Nephron progenitor cell (in vitro differentiated cells): Measurements from ENCODE around the gene IGFLR1.

Experiments used
- DNase-seq: peaks from one replicate; pipeline ENCODE4 v3.0.0; 2021
- H3K27ac Mint-ChIP-seq: 2 replicates; pipeline ENCODE4 v1.8.0; 2021; ENCODE audit warnings: mild to moderate bottlenecking, moderate library complexity, mixed read lengths
- H3K27me3 Mint-ChIP-seq: 2 replicates; pipeline ENCODE4 v1.8.0; 2021; ENCODE audit warnings: mild to moderate bottlenecking, low read depth, mixed read lengths; ENCODE audit not compliant: poor library complexity
- H3K36me3 Mint-ChIP-seq: 2 replicates; pipeline ENCODE4 v1.8.0; 2021; ENCODE audit warnings: low read depth, mixed read lengths
- H3K4me1 Mint-ChIP-seq: 2 replicates; pipeline ENCODE4 v1.8.0; 2021; ENCODE audit warnings: mixed read lengths
- H3K4me3 Mint-ChIP-seq: 2 replicates; pipeline ENCODE4 v1.8.0; 2021; ENCODE audit warnings: mild to moderate bottlenecking, moderate library complexity, mixed read lengths
- H3K9me3 Mint-ChIP-seq: 2 replicates; pipeline ENCODE4 v1.8.0; 2021; ENCODE audit warnings: mild to moderate bottlenecking, moderate library complexity, mixed read lengths
- TF ChIP-seq, protein P1 (sequence below): fragments of 200-600 bp; sonication (generic); IDR thresholded peaks from 2 replicates; pipeline ENCODE4 v1.5.0; 2021; ENCODE audit warnings: antibody characterized with exemption

The IGFLR1 gene

GRCh38 chr19:35720648-35721047, 21.6 kb downstream of the IGFLR1 start:
- H3K27me3 Mint-ChIP-seq = peaks cover 13% of the 10 kb centered on the region
- TF ChIP-seq, protein P1, sequence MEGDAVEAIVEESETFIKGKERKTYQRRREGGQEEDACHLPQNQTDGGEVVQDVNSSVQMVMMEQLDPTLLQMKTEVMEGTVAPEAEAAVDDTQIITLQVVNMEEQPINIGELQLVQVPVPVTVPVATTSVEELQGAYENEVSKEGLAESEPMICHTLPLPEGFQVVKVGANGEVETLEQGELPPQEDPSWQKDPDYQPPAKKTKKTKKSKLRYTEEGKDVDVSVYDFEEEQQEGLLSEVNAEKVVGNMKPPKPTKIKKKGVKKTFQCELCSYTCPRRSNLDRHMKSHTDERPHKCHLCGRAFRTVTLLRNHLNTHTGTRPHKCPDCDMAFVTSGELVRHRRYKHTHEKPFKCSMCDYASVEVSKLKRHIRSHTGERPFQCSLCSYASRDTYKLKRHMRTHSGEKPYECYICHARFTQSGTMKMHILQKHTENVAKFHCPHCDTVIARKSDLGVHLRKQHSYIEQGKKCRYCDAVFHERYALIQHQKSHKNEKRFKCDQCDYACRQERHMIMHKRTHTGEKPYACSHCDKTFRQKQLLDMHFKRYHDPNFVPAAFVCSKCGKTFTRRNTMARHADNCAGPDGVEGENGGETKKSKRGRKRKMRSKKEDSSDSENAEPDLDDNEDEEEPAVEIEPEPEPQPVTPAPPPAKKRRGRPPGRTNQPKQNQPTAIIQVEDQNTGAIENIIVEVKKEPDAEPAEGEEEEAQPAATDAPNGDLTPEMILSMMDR = no peak
- no peak overlapping the region for H3K27ac Mint-ChIP-seq
- DNase-seq = no peak
- no peak overlapping the region for H3K4me3 Mint-ChIP-seq
- H3K9me3 Mint-ChIP-seq = no peaks in the 10 kb centered on the region
- H3K4me1 Mint-ChIP-seq = peaks cover 27% of the 10 kb centered on the region
- H3K36me3 Mint-ChIP-seq = peaks cover 16% of the 10 kb centered on the region

DNA sequence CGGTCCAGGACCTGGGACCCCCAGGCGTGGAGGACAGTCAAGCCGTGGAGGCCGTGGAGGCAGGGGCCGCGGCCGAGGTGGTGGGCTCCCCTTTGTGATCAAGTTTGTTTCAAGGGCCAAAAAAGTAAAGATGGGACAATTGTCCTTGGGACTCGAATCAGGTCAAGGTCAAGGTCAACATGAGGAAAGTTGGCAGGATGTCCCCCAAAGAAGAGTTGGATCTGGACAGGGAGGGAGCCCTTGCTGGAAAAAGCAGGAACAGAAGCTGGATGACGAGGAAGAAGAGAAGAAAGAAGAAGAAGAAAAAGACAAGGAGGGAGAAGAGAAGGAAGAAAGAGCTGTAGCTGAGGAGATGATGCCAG, 22.1 kb downstream of the IGFLR1 start:
- TF ChIP-seq, protein P1 = no peak
- H3K4me3 Mint-ChIP-seq = peak overlapping the region; percentile 24
- no peak for DNase-seq
- H3K36me3 Mint-ChIP-seq = peaks cover 16% of the 10 kb centered on the region
- peaks cover 27% of the 10 kb centered on the region for H3K4me1 Mint-ChIP-seq
- no peak overlapping the region for H3K27ac Mint-ChIP-seq
- peaks cover 13% of the 10 kb centered on the region for H3K27me3 Mint-ChIP-seq
- H3K9me3 Mint-ChIP-seq = no peaks in the 10 kb centered on the region

GRCh38 chr19:35719402-35720162, 22.7 kb downstream of the IGFLR1 start:
- H3K27me3 Mint-ChIP-seq = peaks cover 16% of the 10 kb centered on the region

GRCh38 chr19:35718345-35719041, 23.8 kb downstream of the IGFLR1 start:
- TF ChIP-seq, protein P1 = no peak
- H3K27ac Mint-ChIP-seq = peak overlapping the region; percentile 66
- H3K4me3 Mint-ChIP-seq = peak overlapping the region; percentile 93
- peak; percentile 57 for DNase-seq
- peaks cover 35% of the 10 kb centered on the region for H3K4me1 Mint-ChIP-seq
- peaks cover 10% of the 10 kb centered on the region for H3K36me3 Mint-ChIP-seq
- peaks cover 26% of the 10 kb centered on the region for H3K27me3 Mint-ChIP-seq
- H3K9me3 Mint-ChIP-seq = no peaks in the 10 kb centered on the region

More at GRCh38 chr19:35719402-35720162, 22.7 kb downstream of the IGFLR1 start:
- Mint-ChIP-seq H3K9me3 (no peaks in the 10 kb centered on the region), H3K4me3 (peak overlapping the region; percentile 93), H3K36me3 (peaks cover 16% of the 10 kb centered on the region), H3K27ac (no peak overlapping the region), H3K4me1 (peaks cover 33% of the 10 kb centered on the region)
- no peak for DNase-seq
- TF ChIP-seq, protein P1 = no peak

DNA sequence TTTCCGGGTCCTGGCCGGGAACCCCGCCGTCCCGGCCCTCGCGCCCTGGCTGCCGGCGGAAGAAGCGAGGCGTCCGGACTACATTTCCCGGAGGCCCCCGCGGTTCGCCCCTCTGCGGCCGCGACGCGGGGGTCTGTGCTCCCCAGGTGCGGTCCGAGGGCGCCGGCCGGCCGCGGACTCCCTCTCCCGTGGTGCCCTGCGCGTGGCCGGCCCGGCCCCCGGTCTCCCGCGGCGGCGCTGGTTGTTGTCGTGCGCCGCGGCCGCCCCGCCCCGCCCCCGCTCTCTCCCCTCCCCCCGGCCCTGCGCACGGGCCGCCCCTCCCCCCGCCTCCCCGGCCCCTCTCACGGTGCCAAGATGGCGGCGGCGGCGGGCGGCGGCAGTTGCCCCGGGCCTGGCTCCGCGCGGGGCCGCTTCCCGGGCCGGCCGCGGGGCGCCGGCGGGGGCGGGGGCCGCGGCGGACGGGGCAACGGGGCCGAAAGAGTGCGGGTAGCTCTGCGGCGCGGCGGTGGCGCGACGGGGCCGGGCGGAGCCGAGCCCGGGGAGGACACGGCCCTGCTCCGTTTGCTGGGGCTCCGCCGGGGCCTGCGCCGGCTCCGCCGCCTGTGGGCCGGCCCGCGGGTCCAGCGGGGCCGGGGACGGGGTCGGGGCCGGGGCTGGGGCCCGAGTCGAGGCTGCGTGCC, 24.4 kb downstream of the IGFLR1 start, which contains the start of gene KMT2B:
KMT2B (plus strand) TSS at position 339 of the 680 bp plus-strand sequence; CDS start at position 355, 16 bp downstream.
- peaks cover 29% of the 10 kb centered on the region for H3K27me3 Mint-ChIP-seq
- peak; percentile 95 for DNase-seq
- H3K4me3 Mint-ChIP-seq = peak within 1 kb of the TSS; percentile 93
- peak within 1 kb of the TSS; percentile 90 for H3K27ac Mint-ChIP-seq
- TF ChIP-seq, protein P1 = no peak
- H3K36me3 Mint-ChIP-seq = peaks cover 5% of the 10 kb centered on the region
- H3K4me1 Mint-ChIP-seq = peaks cover 35% of the 10 kb centered on the region
- no peaks in the 10 kb centered on the region for H3K9me3 Mint-ChIP-seq
